Measurements from ENCODE around the gene CNTN4. TPM values are rescaled to one million over a fixed set of nuclear protein-coding genes. Genes with fewer than 3 reads are reported as not detected.

The CNTN4 gene
- total RNA-seq, 6 donors from 2014 or later, result 1.0 to 13.5 (median 6.3) TPM

- 50 to 52% methylated on average over 12 of the region's 12 CpGs for WGBS, 2 donors
- no peak overlapping the region for H3K27ac ChIP-seq
- no peak for DNase-seq
- TF ChIP-seq POLR2A (IDR thresholded peaks at IDR 0.05) (no peak), EP300 (IDR thresholded peaks at IDR 0.05) (no peak), CTCF (IDR thresholded peaks at IDR 0.05) (no peak), POLR2AphosphoS5 (IDR thresholded peaks at IDR 0.05) (no peak)
- H3K4me3 ChIP-seq, result no peak overlapping the region
- H3K27me3 ChIP-seq, result no peaks in the 10 kb centered on the region
- no peaks in the 10 kb centered on the region for H3K4me1 ChIP-seq
- no peaks in the 10 kb centered on the region for H3K9me3 ChIP-seq
- no peak for ATAC-seq (ENCODE audit: low FRiP score in 2 of 2)
- H3K36me3 ChIP-seq, result no peaks in the 10 kb centered on the region
These were observed 757.8 kb downstream of the CNTN4 start for GRCh38 chr3:2856138-2857133.

GRCh38 chr3:2860626-2861025 is 762.0 kb downstream of the CNTN4 start:
- TF ChIP-seq POLR2A (IDR thresholded peaks at IDR 0.05) (no peak), POLR2AphosphoS5 (IDR thresholded peaks at IDR 0.05) (no peak), CTCF (IDR thresholded peaks at IDR 0.05) (no peak), EP300 (IDR thresholded peaks at IDR 0.05) (no peak)
- ATAC-seq (ENCODE audit: low FRiP score in 2 of 2) (no peak), DNase-seq (no peak)
- 87 to 94% methylated on average over 2 of the region's 2 CpGs for WGBS, 2 donors
- Histone ChIP-seq H3K9me3 (no peaks in the 10 kb centered on the region), H3K27me3 (no peaks in the 10 kb centered on the region), H3K4me1 (no peaks in the 10 kb centered on the region), H3K4me3 (no peak overlapping the region), H3K36me3 (no peaks in the 10 kb centered on the region), H3K27ac (no peak overlapping the region)

GRCh38 chr3:2861120-2861519 is 762.5 kb downstream of the CNTN4 start:
- Histone ChIP-seq H3K27ac (no peak overlapping the region), H3K27me3 (no peaks in the 10 kb centered on the region), H3K9me3 (no peaks in the 10 kb centered on the region), H3K4me1 (no peaks in the 10 kb centered on the region), H3K36me3 (no peaks in the 10 kb centered on the region), H3K4me3 (no peak overlapping the region)
- no peak for TF ChIP-seq EP300 (IDR thresholded peaks at IDR 0.05)
- TF ChIP-seq POLR2A (IDR thresholded peaks at IDR 0.05), result no peak
- no peak for TF ChIP-seq CTCF (IDR thresholded peaks at IDR 0.05)
- no peak for TF ChIP-seq POLR2AphosphoS5 (IDR thresholded peaks at IDR 0.05)
- ATAC-seq (ENCODE audit: low FRiP score in 2 of 2), result no peak
- WGBS, 2 donors, result 52 to 72% methylated on average over 1 of the region's 1 CpG
- DNase-seq, result no peak

GRCh38 chr3:2861920-2862319 is 763.3 kb downstream of the CNTN4 start:
- Histone ChIP-seq H3K27me3 (no peaks in the 10 kb centered on the region), H3K4me1 (no peaks in the 10 kb centered on the region), H3K9me3 (no peaks in the 10 kb centered on the region), H3K36me3 (no peaks in the 10 kb centered on the region), H3K4me3 (no peak overlapping the region), H3K27ac (no peak overlapping the region)
- WGBS, 2 donors, result 72 to 82% methylated on average over 1 of the region's 1 CpG
- DNase-seq (no peak), ATAC-seq (ENCODE audit: low FRiP score in 2 of 2) (no peak)
- TF ChIP-seq POLR2AphosphoS5 (IDR thresholded peaks at IDR 0.05), result no peak
- no peak for TF ChIP-seq EP300 (IDR thresholded peaks at IDR 0.05)
- TF ChIP-seq POLR2A (IDR thresholded peaks at IDR 0.05), result no peak
- no peak for TF ChIP-seq CTCF (IDR thresholded peaks at IDR 0.05)

Data from upper lobe of left lung (tissue), 6 donors.